GM21825 (cell line): Measurements from ENCODE around the gene KARS1.
"Not testable (repeated sequence)": the region's sequence is repeated elsewhere in the genome, so short reads cannot be mapped to it uniquely, and the experiment has no call there.

Experiments used
- ATAC-seq: cut with Tn5 transposase; IDR thresholded peaks from one replicate; pipeline ENCODE4 v1.9.1; 2021; ENCODE audit warnings: mild to moderate bottlenecking, moderate library complexity; ENCODE audit not compliant: unreplicated experiment

The KARS1 gene

GRCh38 chr16:75626806-75627205 lies 20.7 kb downstream of the KARS1 start:
- ATAC-seq: no peak

DNA sequence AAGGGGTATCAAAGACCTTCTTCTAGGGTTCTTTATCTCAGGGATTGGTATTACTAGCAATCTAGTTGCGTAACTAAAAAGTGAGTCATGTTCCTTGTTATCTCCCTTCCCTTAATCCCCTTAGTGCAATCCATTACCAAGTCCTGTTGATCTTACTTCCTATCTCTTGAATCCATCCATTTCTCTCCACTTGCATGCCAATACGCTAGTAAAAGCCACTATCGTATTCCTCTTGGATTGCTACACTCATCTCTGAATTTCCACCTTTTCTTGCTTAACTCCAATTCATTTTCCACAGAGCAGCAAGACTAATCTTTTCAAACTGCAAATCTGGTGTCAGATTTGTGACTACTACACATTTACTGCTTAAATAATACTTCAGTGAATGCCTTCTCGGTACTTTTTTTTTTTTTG lies 22.5 kb downstream of the KARS1 start:
- ATAC-seq: no peak

GRCh38 chr16:75622761-75623605 lies 24.5 kb downstream of the KARS1 start, which contains the start of gene ADAT1:
TSS of gene ADAT1 (minus strand) at chr16:75623281. CDS start at chr16:75620799, 2,482 bp downstream.
- peak; percentile 97 for ATAC-seq

DNA sequence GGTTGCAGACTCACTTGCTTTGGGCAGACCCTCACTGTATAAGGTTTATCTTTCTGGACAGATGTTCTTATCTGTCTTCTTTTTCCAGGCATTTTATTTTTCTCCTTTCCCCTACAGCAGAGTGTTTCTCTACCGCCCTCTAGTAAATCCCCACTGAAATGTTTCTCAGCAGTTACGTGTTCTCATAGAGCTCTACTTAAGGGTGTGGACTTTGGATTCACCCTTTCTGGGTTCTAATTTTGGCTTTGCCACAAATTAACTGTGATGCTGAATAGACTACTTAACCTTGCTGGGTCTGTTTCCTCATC lies 26.3 kb downstream of the KARS1 start:
- ATAC-seq: no peak

DNA sequence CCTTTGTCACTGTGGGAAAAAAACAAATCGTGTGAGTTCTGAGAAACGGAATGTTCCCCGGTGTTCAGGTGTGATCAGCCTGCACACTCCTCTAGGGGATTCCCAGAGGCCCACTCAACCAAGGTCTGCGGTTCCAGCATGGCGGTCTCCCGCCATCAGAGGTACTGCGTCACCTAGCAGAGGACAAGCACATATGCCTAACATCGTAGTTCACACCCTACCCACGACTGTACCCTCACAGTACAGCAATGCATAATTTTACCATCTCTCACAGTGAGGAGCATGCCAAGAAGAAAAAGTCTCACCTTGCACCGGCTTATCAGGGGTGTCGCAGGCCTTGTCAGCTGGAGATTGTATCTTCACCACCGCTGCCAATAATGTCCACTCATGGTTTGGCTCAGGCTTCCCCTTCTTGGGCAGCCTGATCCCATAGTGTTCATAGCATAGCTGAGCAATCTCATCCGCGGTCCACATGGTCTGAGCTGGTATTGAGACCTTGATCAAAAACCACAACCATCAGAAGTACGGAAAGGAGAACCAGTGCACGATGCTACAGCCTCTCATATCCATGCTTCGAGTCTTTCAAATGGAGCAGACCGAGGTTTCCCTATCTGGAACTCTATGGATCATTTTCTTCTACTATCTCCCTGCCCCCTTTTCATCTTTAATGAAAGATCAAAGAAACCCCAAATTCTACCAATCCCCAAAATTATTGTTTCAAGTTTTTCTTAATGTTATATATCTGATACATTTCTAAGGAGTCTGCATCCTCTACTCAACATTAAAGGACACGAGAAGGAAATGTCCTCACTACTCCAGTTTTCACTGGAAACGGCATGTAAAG lies 26.9 kb downstream of the KARS1 start:
- ATAC-seq: no peak

GRCh38 chr16:75618780-75619179 lies 28.7 kb downstream of the KARS1 start:
- no peak for ATAC-seq

DNA sequence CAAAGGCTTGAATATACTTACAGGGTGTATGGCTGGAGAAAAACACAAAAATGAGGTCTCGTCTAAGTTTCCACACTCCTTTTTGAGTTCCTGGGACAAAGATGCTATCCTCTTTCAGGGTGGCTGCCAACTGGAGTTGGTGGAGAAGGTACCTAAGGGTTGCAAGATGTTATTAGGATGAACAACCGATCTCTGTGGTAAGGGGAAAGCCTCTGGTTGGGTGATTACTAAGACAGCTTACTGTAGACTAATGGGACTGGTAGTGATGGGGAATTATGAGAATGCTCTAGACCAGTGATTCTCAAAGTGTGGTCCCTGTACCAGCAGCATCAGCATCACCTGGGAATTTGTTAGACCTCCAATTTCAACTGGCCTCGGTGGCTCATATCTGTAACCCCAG lies 30.3 kb downstream of the KARS1 start:
- no peak for ATAC-seq

DNA sequence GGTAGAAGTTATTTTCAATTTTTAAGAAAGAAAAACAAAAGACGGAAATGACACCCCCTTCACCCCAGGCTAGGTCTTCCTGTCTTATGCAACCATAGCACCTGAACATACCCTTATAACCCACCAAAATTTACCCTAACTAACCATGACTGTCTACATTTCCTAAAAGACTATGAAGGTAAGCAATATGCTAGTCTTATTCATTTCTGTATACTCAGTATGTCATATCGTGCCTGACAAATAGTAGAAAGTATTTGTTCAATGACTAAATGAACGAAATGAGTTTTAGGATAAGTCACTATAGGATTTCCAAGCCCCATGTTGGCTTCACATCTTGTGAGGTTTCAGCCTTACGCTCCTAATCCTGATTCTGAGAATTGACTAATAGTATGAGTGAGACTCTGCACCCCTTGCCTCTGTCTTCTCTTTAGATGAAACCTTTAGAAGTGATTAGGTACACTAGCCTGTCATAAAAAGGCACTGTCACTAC lies 30.9 kb downstream of the KARS1 start:
- no peak for ATAC-seq

DNA sequence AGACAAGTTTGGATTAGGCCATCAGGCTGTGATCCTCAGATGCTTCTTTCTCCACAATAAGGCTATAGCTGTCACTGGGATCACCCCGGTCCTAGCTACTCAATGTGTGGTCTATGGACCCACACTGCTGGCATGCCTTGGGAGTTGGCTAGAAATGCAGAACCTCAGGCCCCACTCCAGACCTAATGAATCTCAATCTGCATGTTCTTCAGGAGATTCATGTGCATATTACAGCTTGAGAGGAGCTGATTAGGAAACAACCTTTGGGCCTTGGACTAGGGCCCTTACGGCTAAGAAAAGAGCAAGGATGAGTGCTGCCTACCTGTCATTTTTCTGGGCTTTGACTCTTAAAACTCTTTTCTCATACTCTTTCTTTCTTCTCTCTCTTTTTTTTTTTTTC lies 31.8 kb downstream of the KARS1 start:
- ATAC-seq: no peak

DNA sequence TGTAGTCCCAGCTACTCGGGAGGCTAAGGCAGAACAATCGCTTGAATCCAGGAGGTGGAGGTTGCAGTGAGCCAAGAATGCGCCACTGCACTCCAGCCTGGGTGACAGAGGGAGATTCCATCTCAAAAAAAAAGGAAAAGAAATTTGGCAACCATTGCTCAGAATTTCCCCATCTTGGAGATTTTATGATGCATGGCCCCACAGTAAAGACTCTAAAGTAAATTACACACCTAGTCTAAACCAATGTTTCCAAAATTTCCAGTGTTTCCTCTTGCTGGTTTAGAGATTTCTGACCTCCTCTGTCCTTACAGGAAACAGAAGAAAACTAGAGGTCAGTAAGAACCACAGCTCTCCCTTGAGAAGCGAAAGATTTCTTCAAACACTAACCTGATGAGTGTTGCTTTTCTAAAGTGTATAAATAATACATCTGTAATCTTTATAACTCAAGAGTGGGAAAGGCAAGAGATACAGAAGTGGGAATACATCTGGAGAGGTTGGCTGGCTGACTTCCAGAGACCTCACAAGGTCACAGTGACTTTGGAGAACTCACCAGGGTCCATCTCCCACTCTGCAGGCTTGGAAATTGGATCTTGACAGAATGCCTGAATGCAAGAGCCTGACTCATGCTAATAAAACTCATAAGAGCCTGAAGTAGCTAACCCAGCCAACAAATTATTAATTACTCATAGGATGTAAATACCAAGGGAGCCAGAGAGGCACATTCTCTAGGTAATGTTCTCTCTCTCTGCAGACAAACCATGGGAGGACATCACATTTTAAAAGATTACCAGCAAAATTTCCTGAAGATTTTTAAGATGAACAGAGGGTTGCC lies 33.2 kb downstream of the KARS1 start:
- ATAC-seq: no peak

DNA sequence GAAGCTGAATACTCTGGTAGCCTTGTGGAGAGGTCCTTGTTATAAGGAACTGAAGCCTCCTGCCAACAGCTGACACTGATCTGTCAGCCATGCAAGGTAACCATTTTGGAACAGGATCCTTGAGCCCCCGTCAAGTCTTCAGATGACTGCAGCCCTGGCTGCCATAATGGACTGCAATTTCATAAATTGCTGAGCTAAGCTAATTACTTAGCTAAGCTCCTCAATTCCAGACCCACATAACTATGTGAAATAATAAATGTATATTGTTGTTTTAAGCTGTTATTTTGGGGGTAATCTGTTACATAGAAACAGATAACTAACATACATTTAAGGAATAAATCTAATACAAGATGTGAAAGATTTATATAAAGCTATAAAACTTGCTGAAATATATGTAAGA lies 41.0 kb downstream of the KARS1 start:
- ATAC-seq: no peak

GRCh38 chr16:75603241-75603640 lies 44.2 kb downstream of the KARS1 start:
- no peak for ATAC-seq

DNA sequence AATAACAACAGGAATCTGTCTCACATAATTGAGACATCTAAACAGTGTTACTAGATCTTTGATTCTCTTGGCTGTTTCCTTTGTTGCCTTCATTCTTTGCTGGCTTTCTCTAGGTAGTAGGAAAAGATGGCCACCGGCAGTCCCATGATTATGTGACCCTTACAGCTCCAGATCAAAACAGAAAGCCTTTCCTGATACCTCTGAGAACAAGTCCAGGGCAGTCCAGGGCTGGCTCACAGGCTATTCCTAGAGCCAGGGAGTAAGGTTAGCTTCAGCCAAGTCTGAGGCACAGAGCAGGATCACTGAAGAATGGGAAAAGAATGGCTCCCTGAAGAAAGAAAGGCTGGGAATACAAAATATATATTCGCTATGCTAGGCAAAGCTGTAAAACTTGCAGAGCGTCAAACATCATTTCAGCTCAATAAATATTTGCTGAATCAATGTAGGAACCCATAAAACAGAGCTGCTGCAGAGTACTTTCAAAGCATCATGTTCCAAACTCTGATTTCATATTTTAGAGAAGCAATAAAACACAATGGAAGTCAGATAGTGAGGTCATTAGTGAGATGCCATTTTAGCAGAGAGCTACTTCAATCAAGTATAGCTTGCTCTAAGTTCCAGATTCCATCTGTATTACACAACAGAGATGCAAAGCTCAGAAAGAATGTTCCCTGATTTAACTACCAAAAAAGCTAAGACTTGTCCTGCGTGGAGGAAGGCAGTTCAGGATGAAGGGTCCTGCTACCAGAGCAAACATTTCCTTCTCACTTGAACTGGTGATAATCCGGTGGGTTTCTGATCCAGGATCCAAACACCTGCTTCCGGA lies 47.8 kb downstream of the KARS1 start:
- ATAC-seq: no peak

DNA sequence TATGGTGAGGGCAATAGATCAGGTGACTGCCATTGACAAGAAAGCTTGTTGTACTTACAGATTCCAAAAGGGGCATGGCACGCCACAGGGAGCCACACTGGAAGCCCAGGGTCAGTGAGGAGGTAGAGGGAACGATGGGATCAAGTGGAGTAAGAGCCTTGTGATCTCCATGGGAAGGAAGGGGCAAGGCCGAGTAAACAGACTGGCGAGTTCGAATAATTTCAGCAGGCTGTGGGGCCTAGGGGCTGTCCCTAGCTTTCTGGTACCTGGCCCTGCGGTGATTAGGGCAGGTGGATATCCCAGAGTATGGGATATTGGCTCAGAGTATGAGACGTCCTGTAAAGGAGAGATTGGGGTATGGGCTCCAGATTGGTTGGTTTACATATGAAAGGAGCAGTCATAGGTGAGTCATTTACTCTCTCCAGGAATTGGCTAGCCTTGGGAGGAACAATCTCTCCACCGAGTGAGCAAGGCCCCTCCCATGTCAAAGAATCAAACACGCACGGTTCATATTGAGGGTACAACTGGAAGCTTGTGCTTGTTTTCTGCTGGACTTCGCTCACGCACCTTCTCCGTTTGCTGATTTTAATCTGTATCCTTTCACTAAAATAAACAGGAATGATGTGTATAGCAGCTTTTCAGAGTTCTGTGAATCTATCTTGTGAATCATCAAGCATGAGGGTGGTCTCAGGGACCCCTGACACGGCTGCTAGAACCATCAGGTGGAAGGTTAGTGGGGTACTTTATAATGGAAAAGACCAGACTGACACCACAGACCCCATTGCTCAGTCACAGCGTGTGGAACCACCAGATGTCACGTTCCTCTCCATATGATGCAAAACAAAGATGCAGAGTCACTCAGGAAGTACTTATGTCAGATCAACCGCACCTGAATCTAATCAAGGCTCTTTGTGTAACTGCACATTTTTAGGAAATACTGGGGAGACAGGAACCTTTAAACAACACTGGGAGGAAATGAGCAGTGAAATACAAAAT lies 53.3 kb downstream of the KARS1 start:
- no peak for ATAC-seq

DNA sequence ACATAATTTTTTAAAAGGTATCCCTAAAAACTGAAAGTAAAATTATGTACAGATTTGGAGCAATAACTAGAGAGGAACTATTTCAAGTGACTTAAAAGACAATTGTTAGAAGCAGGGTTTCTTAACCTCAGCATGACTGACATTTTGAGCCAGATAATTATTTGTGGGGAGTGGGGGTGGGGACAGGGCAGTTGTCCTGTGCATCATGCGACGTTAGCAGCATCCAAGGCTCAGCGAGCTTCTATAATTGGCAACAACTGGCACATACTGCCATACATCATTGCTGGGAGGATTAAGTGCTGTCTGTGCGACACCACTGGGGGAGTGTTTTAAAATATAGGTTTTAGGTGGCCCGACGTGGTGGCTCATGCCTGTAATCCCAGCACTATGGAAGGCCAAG lies 54.2 kb downstream of the KARS1 start:
- no peak for ATAC-seq

DNA sequence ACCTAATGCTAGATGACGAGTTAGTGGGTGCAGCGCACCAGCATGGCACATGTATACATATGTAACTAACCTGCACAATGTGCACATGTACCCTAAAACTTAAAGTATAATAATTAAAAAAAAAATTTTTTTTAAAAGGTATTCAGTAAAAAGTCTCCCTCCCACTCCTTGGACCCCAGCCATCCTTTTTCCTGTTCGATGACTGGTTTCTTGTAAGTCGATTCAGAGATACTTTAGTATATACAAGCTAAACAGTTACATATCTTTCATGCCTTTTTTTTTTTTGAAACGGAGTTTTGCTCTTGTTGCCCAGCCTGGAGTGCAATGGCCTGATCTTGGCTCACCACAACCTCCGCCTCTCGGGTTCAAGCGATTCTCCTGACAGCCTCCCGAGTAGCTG lies 55.5 kb downstream of the KARS1 start:
- not testable (repeated sequence) for ATAC-seq

DNA sequence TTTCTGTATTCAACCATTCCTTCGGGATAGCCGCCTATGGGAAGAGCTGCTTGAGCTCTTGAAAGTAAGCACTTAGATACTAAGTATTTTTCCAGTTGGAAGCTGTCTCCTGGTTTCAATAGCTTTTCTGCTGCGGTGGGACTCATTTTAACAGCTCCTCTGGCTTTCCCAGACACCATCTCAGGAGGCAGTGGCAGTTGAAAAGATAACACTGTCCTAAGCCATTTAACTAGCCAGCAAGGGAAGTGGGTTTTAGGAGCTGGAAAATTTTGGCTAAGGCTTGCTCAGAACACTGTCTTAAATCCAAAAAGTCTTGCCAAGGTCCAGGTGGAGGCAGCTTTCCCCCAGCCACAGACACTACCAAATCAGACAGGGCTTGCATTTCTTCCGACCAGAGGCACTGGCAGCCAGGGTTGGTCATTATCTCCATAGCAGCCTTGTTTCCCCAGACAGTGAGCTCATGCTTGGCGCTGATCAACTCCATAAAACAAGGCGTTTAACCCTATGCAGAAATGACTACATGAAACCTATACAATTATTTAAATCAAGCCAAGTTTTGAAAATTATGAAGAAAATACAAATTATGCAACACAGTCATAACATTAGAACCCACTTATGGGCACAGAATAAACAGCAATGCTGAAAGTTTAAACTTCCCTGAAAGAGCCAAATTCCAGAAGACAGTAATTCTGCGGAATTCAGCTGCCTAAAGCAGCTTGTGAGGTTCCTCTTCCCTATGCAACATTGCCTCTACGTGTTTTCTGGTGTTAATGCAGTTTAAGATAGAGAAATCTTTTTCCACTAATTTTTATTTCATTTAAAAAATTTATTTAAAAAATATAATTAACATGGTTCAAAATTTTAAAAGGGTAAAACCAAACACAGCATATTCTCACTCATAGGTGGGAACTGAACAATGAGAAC lies 56.3 kb downstream of the KARS1 start:
- ATAC-seq: no peak

GRCh38 chr16:75589306-75589705 lies 58.2 kb downstream of the KARS1 start:
- no peak for ATAC-seq
